Mammary epithelial cell (primary cell): ENCODE results near the gene LSP1.

Experiments
- EZH2 ChIP-seq: IDR thresholded peaks from 2 replicates; pipeline ENCODE4 v1.6.1; 2012; ENCODE audit warnings: low read length, inconsistent platforms, borderline replicate concordance
- TF ChIP-seq, protein P1 (sequence below), 2 donors: IDR thresholded peaks in 1 of 2; conservative IDR thresholded peaks in 1 of 2; 2 replicates each; pipeline ENCODE4 v1.5.1; 2011 to 2012; ENCODE audit warnings: inconsistent platforms in 2 of 2, low read length in 2 of 2, mild to moderate bottlenecking in 2 of 2, control low read depth in 1 of 2, low read depth in 1 of 2; ENCODE audit not compliant: insufficient read depth in 1 of 2; ENCODE audit errors: extremely low read depth in 1 of 2

- no peak for TF ChIP-seq EZH2
- TF ChIP-seq, protein P1, sequence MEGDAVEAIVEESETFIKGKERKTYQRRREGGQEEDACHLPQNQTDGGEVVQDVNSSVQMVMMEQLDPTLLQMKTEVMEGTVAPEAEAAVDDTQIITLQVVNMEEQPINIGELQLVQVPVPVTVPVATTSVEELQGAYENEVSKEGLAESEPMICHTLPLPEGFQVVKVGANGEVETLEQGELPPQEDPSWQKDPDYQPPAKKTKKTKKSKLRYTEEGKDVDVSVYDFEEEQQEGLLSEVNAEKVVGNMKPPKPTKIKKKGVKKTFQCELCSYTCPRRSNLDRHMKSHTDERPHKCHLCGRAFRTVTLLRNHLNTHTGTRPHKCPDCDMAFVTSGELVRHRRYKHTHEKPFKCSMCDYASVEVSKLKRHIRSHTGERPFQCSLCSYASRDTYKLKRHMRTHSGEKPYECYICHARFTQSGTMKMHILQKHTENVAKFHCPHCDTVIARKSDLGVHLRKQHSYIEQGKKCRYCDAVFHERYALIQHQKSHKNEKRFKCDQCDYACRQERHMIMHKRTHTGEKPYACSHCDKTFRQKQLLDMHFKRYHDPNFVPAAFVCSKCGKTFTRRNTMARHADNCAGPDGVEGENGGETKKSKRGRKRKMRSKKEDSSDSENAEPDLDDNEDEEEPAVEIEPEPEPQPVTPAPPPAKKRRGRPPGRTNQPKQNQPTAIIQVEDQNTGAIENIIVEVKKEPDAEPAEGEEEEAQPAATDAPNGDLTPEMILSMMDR (conservative IDR thresholded peaks at IDR 0.05 in 1 of 2, IDR thresholded peaks at IDR 0.05 in 1 of 2; ENCODE audit: extremely low read depth in 1 of 2, insufficient read depth in 1 of 2, low read depth in 1 of 2, low read length in 2 of 2) = no peak
Observed at GRCh38 chr11:1867381-1867780, 14.5 kb downstream of the LSP1 start.
